Liver (tissue), 9 donors: ENCODE data around the gene UNC13B. TPM values are rescaled to one million over a fixed set of nuclear protein-coding genes. Genes with fewer than 3 reads are reported as not detected.

Experiments
- DNase-seq: peaks from one replicate; pipeline ENCODE4 v3.0.0-alpha.2; 2017; ENCODE audit warnings: low spot score
- H3K27ac ChIP-seq, 2 donors: one replicate each; pipeline ENCODE4 v1.7.0; 2013; ENCODE audit warnings: inconsistent platforms in 2 of 2, low read length in 2 of 2, control low read depth in 1 of 2, low read depth in 1 of 2, mild to moderate bottlenecking in 1 of 2
- H3K27me3 ChIP-seq, 4 donors: one replicate each; pipeline versions ENCODE4 v1.6.1 to v1.7.0; 2013; ENCODE audit warnings: low read length in 3 of 4, inconsistent platforms in 1 of 4, mild to moderate bottlenecking in 1 of 4, moderate library complexity in 1 of 4; ENCODE audit not compliant: control insufficient read depth in 4 of 4, insufficient read depth in 4 of 4
- H3K36me3 ChIP-seq, 4 donors: one replicate each; pipeline versions ENCODE4 v1.6.1 to v1.7.0; 2013; ENCODE audit warnings: low read length in 3 of 4, mild to moderate bottlenecking in 3 of 4, low read depth in 1 of 4, moderate library complexity in 1 of 4; ENCODE audit not compliant: control insufficient read depth in 4 of 4, insufficient read depth in 3 of 4
- H3K4me1 ChIP-seq, 4 donors: one replicate each; pipeline versions ENCODE4 v1.6.1 to v1.7.0; 2013; ENCODE audit warnings: low read length in 3 of 4, mild to moderate bottlenecking in 3 of 4, moderate library complexity in 1 of 4; ENCODE audit not compliant: control insufficient read depth in 4 of 4, insufficient read depth in 4 of 4
- H3K4me3 ChIP-seq, 3 donors: one replicate each; pipeline versions ENCODE4 v1.6.1 to v1.7.0; 2013; ENCODE audit warnings: low read length in 3 of 3, control low read depth in 1 of 3, low read depth in 1 of 3, mild to moderate bottlenecking in 1 of 3
- H3K9ac ChIP-seq, 2 donors: one replicate each; pipeline ENCODE4 v1.7.0; 2013; ENCODE audit warnings: low read length in 2 of 2, mild to moderate bottlenecking in 2 of 2, moderate library complexity in 2 of 2, control low read depth in 1 of 2, low read depth in 1 of 2
- H3K9me3 ChIP-seq, 4 donors: one replicate each; pipeline versions ENCODE4 v1.6.1 to v1.7.0; 2013; ENCODE audit warnings: low read length in 3 of 4; ENCODE audit not compliant: control insufficient read depth in 4 of 4
- FOXA2 ChIP-seq: IDR thresholded peaks from 2 replicates; pipeline ENCODE4 v1.6.1; 2016; ENCODE audit warnings: antibody characterized with exemption
- GABPA ChIP-seq, 2 donors: IDR thresholded peaks in 1 of 2; conservative IDR thresholded peaks in 1 of 2; 2 replicates each; pipeline ENCODE4 v1.6.1; 2016; ENCODE audit warnings: antibody characterized with exemption in 2 of 2, mild to moderate bottlenecking in 1 of 2, moderate library complexity in 1 of 2
- HNF4G ChIP-seq: IDR thresholded peaks from 2 replicates; pipeline ENCODE4 v1.6.1; 2016; ENCODE audit warnings: antibody characterized with exemption
- JUND ChIP-seq, 2 donors: IDR thresholded peaks; 2 replicates each; pipeline ENCODE4 v1.6.1; 2016; ENCODE audit warnings: antibody characterized with exemption in 2 of 2
- RAD21 ChIP-seq, 2 donors: IDR thresholded peaks; 2 replicates each; pipeline ENCODE4 v1.6.1; 2016; ENCODE audit warnings: antibody characterized with exemption in 2 of 2, mild to moderate bottlenecking in 2 of 2
- RXRA ChIP-seq, 2 donors: IDR thresholded peaks; 2 replicates each; pipeline ENCODE4 v1.6.1; 2017 to 2018; ENCODE audit warnings: antibody characterized with exemption in 2 of 2, mild to moderate bottlenecking in 1 of 2
- SP1 ChIP-seq: IDR thresholded peaks from 2 replicates; pipeline ENCODE4 v1.6.1; 2018; ENCODE audit warnings: antibody characterized with exemption, mild to moderate bottlenecking
- TAF1 ChIP-seq: conservative IDR thresholded peaks from 2 replicates; pipeline ENCODE4 v1.6.1; 2016; ENCODE audit warnings: antibody characterized with exemption, mild to moderate bottlenecking
- WGBS: extraction: QIAGEN DNeasy Blood & Tissue Kit; methylation state at CpG from one replicate; pipeline ENCODE4 v1.1.7; 2013; 5-methylcytosine and 5-hydroxymethylcytosine counted together
- polyA plus RNA-seq, 2 donors: library from polyadenylated mRNA; stranded (reverse) in 1 of 2; unstranded in 1 of 2; fragments of 200-250 nt in 1 of 2; fragments of >200 nt in 1 of 2; fragmentation: Nextera tagmentation in 1 of 2; extraction: Ambion mirVana in 1 of 2; gene quantifications; one replicate each; pipeline versions ENCODE4 v1.2.1 to v1.2.3, GENCODE V29; 2013 to 2015
- total RNA-seq, 2 donors: library from RNA; depleted of rRNA; stranded (reverse); fragments of >200 nt; gene quantifications; one replicate each; pipeline ENCODE4 v1.2.3, GENCODE V29; 2014
- TF ChIP-seq, protein P1 (sequence below): IDR thresholded peaks from 2 replicates; pipeline ENCODE4 v1.6.1; 2016; ENCODE audit warnings: antibody characterized with exemption, mild to moderate bottlenecking
- TF ChIP-seq, protein P2 (sequence below): fragments of 150-350 bp; IDR thresholded peaks from 2 replicates; pipeline ENCODE4 v1.5.1; 2017; ENCODE audit warnings: improper control_type of control experiment, low read depth, low read length; ENCODE audit not compliant: missing input control
- TF ChIP-seq, protein P3 (sequence below): IDR thresholded peaks from 2 replicates; pipeline ENCODE4 v1.6.1; 2016; ENCODE audit warnings: antibody characterized with exemption
- TF ChIP-seq, protein P4 (sequence below): IDR thresholded peaks from 2 replicates; pipeline ENCODE4 v1.6.1; 2016; ENCODE audit warnings: antibody characterized with exemption
- TF ChIP-seq, protein P5 (sequence below): IDR thresholded peaks from 2 replicates; pipeline ENCODE4 v1.6.1; 2016; ENCODE audit warnings: antibody characterized with exemption
- donor health status: healthy.
- donor health status: healthy.
- donor health status: healthy.
- donor health status: healthy.
- donor health status: healthy.

The UNC13B gene
- total and polyA plus RNA-seq, 4 donors = 5.5 to 25.7 (median 11.9) TPM

DNA sequence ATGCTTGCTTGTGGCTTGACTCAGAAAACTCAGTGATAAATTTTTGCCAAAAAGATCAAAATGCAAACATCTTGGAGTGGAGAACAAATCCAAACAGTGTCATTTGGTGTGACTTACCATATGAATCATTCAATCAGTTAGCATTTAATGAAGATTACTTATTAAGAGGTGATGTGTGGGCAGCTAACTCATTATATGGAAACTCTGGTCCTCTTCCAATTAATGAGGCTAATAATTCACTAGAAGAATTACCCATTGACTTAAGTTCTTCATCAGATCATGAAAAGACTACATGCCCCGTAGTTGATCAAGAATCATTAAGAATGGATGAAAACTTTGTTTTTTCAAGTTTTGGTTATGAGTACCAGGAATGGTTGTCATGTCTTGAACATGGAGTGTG is 141.8 kb downstream of the UNC13B start (continued):
- TF ChIP-seq, protein P1, sequence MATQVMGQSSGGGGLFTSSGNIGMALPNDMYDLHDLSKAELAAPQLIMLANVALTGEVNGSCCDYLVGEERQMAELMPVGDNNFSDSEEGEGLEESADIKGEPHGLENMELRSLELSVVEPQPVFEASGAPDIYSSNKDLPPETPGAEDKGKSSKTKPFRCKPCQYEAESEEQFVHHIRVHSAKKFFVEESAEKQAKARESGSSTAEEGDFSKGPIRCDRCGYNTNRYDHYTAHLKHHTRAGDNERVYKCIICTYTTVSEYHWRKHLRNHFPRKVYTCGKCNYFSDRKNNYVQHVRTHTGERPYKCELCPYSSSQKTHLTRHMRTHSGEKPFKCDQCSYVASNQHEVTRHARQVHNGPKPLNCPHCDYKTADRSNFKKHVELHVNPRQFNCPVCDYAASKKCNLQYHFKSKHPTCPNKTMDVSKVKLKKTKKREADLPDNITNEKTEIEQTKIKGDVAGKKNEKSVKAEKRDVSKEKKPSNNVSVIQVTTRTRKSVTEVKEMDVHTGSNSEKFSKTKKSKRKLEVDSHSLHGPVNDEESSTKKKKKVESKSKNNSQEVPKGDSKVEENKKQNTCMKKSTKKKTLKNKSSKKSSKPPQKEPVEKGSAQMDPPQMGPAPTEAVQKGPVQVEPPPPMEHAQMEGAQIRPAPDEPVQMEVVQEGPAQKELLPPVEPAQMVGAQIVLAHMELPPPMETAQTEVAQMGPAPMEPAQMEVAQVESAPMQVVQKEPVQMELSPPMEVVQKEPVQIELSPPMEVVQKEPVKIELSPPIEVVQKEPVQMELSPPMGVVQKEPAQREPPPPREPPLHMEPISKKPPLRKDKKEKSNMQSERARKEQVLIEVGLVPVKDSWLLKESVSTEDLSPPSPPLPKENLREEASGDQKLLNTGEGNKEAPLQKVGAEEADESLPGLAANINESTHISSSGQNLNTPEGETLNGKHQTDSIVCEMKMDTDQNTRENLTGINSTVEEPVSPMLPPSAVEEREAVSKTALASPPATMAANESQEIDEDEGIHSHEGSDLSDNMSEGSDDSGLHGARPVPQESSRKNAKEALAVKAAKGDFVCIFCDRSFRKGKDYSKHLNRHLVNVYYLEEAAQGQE = no peak
- TF ChIP-seq HNF4G (no peak), GABPA (IDR thresholded peaks at IDR 0.05 in 1 of 2, conservative IDR thresholded peaks at IDR 0.05 in 1 of 2) (no peak)
- TF ChIP-seq, protein P2, sequence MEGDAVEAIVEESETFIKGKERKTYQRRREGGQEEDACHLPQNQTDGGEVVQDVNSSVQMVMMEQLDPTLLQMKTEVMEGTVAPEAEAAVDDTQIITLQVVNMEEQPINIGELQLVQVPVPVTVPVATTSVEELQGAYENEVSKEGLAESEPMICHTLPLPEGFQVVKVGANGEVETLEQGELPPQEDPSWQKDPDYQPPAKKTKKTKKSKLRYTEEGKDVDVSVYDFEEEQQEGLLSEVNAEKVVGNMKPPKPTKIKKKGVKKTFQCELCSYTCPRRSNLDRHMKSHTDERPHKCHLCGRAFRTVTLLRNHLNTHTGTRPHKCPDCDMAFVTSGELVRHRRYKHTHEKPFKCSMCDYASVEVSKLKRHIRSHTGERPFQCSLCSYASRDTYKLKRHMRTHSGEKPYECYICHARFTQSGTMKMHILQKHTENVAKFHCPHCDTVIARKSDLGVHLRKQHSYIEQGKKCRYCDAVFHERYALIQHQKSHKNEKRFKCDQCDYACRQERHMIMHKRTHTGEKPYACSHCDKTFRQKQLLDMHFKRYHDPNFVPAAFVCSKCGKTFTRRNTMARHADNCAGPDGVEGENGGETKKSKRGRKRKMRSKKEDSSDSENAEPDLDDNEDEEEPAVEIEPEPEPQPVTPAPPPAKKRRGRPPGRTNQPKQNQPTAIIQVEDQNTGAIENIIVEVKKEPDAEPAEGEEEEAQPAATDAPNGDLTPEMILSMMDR = no peak
- TF ChIP-seq, protein P3, sequence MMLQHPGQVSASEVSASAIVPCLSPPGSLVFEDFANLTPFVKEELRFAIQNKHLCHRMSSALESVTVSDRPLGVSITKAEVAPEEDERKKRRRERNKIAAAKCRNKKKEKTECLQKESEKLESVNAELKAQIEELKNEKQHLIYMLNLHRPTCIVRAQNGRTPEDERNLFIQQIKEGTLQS = no peak

DNA sequence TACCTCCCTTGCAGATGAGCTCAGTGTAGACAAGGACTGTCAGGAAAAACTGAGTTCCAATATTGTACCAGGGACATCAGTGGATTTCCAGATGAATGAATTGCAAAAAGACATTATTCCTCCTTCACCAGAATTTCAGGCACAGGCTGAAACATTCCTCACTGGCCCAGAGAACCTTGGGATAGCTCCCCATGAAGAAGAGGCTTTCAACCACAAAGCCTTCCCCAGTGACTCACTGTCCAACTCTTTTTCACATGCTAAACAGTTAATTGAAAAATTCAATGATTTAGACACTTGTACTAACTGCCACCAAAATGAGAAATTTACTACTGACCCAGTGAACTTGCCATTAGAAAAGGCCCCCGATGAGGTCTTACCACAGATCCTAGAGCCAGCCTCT is 144.5 kb downstream of the UNC13B start:
- Histone ChIP-seq H3K9me3 (no peaks in the 10 kb centered on the region), H3K27ac (no peak overlapping the region), H3K4me1 (no peaks in the 10 kb centered on the region), H3K9ac (no peak overlapping the region), H3K4me3 (no peak overlapping the region), H3K36me3 (no peaks in the 10 kb centered on the region), H3K27me3 (no peaks in the 10 kb centered on the region)
- no peak for DNase-seq
- no peak for TF ChIP-seq GABPA (IDR thresholded peaks at IDR 0.05 in 1 of 2, conservative IDR thresholded peaks at IDR 0.05 in 1 of 2)
- no peak for TF ChIP-seq FOXA2
- TF ChIP-seq HNF4G = no peak
- TF ChIP-seq JUND (IDR thresholded peaks at IDR 0.05) = no peak
- no peak for TF ChIP-seq TAF1
- TF ChIP-seq, protein P3 = no peak
- TF ChIP-seq, protein P4, sequence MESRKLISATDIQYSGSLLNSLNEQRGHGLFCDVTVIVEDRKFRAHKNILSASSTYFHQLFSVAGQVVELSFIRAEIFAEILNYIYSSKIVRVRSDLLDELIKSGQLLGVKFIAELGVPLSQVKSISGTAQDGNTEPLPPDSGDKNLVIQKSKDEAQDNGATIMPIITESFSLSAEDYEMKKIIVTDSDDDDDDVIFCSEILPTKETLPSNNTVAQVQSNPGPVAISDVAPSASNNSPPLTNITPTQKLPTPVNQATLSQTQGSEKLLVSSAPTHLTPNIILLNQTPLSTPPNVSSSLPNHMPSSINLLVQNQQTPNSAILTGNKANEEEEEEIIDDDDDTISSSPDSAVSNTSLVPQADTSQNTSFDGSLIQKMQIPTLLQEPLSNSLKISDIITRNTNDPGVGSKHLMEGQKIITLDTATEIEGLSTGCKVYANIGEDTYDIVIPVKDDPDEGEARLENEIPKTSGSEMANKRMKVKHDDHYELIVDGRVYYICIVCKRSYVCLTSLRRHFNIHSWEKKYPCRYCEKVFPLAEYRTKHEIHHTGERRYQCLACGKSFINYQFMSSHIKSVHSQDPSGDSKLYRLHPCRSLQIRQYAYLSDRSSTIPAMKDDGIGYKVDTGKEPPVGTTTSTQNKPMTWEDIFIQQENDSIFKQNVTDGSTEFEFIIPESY = no peak
- TF ChIP-seq RXRA (IDR thresholded peaks at IDR 0.05) = no peak
- TF ChIP-seq, protein P1 = no peak
- no peak for TF ChIP-seq RAD21 (IDR thresholded peaks at IDR 0.05)
- no peak for TF ChIP-seq SP1
- TF ChIP-seq, protein P2 = no peak
- TF ChIP-seq, protein P5, sequence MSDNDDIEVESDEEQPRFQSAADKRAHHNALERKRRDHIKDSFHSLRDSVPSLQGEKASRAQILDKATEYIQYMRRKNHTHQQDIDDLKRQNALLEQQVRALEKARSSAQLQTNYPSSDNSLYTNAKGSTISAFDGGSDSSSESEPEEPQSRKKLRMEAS = no peak
- 96% methylated on average over 1 of the region's 1 CpG for WGBS
